HepG2 (cell line): ENCODE data around the gene AGT. TPM values are rescaled to one million over a fixed set of nuclear protein-coding genes. Genes with fewer than 3 reads are reported as not detected.
A peak's percentile ranks its signal among the peaks of the same experiment; 100 is the strongest.

Experiments used
- ATAC-seq: fragments of 200-7000 bp; cut with Tn5 transposase; 3 replicates; pipeline ENCODE4 v1.9.1; 2020; ENCODE audit warnings: mild to moderate bottlenecking, moderate library complexity
- BruUV-seq: library from RNA; stranded (reverse); fragments of 400-500 nt; replicated peaks from 2 replicates; lab custom pipeline; 2021; lab: Mats Ljungman, UMichigan
- CTCF ChIA-PET: fragments of 300-600 bp; formaldehyde crosslinking; extraction: SDS; loops from one replicate; lab custom pipeline; 2021; ENCODE audit warnings: low total read pairs, inconsistent platforms, low intra/inter-chr PET ratio; lab: Yijun Ruan, JAX
- POLR2A ChIA-PET: fragments of 350-600 bp; sonication (Branson Sonifier 250); formaldehyde crosslinking; loops from one replicate; lab custom pipeline; 2020; ENCODE audit warnings: antibody characterized with exemption, inconsistent platforms; lab: Yijun Ruan, JAX
- DNase-seq: peaks from one replicate; pipeline ENCODE4 v3.0.0-alpha.2; 2015; ENCODE audit warnings: low spot score
- FAIRE-seq: peaks from 3 replicates; lab custom pipeline; 2011; peaks lifted over from hg19 to GRCh38; lab: Jason Lieb, UNC
- H2AFZ ChIP-seq: one replicate; pipeline ENCODE4 v1.6.1; 2011; ENCODE audit warnings: low read length, inconsistent platforms
- H3K27ac ChIP-seq: fragments of 300-600 bp; 3 replicates; pipeline ENCODE4 v1.8.0; 2011; ENCODE audit warnings: mixed run types, mild to moderate bottlenecking, mixed read lengths, low read length, inconsistent platforms; ENCODE audit not compliant: insufficient read depth; ENCODE audit errors: extremely low read length
- H3K27me3 ChIP-seq, 2 experiments: fragments of 200-600 bp in 1 of 2; 2 replicates in 1 of 2; 3 replicates in 1 of 2; pipeline versions ENCODE4 v1.6.0 to v1.8.0; 2011; ENCODE audit warnings: low read length in 2 of 2, mild to moderate bottlenecking in 2 of 2, moderate library complexity in 2 of 2, inconsistent platforms in 1 of 2; ENCODE audit not compliant: insufficient read depth in 2 of 2, control insufficient read depth in 1 of 2
- H3K36me3 ChIP-seq, 2 experiments: fragments of 200-600 bp in 1 of 2; replicated peaks in 1 of 2; 2 replicates in 1 of 2; 3 replicates in 1 of 2; pipeline versions ENCODE4 v1.5.1 to v1.8.0; 2011; ENCODE audit warnings: low read length in 2 of 2, inconsistent platforms in 1 of 2; ENCODE audit not compliant: insufficient read depth in 2 of 2, control insufficient read depth in 1 of 2
- H3K4me1 ChIP-seq: 2 replicates; pipeline ENCODE4 v1.5.1; 2012; ENCODE audit warnings: low read length, inconsistent platforms; ENCODE audit not compliant: insufficient read depth
- H3K4me2 ChIP-seq: 2 replicates; pipeline ENCODE4 v1.6.0; 2011; ENCODE audit warnings: low read depth, low read length, inconsistent platforms
- H3K4me3 ChIP-seq, 3 experiments: fragments of 200-600 bp in 1 of 3; sonication (generic), shearing (Covaris generic) in 1 of 3; replicated peaks in 1 of 3; 2 replicates each; pipeline ENCODE4 v1.5.1; 2011 to 2016; ENCODE audit warnings: low read length in 3 of 3, inconsistent platforms in 2 of 3, low read depth in 2 of 3, mild to moderate bottlenecking in 2 of 3, control low read depth in 1 of 3, mixed read lengths in 1 of 3; ENCODE audit not compliant: insufficient read depth in 1 of 3
- H3K79me2 ChIP-seq: one replicate; pipeline ENCODE4 v1.6.1; 2011; ENCODE audit warnings: low read length, inconsistent platforms; ENCODE audit not compliant: insufficient read depth
- H3K9ac ChIP-seq: 2 replicates; pipeline ENCODE4 v1.6.0; 2011; ENCODE audit warnings: mild to moderate bottlenecking, low read depth, low read length, inconsistent platforms; ENCODE audit not compliant: insufficient read depth
- H3K9me3 ChIP-seq: 2 replicates; pipeline ENCODE4 v1.5.1; 2012; ENCODE audit warnings: mild to moderate bottlenecking, low read length
- H4K20me1 ChIP-seq: 2 replicates; pipeline ENCODE4 v1.6.0; 2011; ENCODE audit warnings: inconsistent platforms, mild to moderate bottlenecking, low read length, moderate library complexity; ENCODE audit not compliant: insufficient read depth
- GRHL1 ChIP-seq: sonication (generic); formaldehyde crosslinking; conservative IDR thresholded peaks from 2 replicates; pipeline ENCODE4 v1.8.0; 2022; ENCODE audit warnings: missing genetic modification reagents
- HNF1B ChIP-seq: sonication (generic); formaldehyde crosslinking; IDR thresholded peaks from 2 replicates; pipeline ENCODE4 v1.5.1; 2020; ENCODE audit warnings: mild to moderate bottlenecking, moderate library complexity, missing genetic modification reagents
- NRL ChIP-seq: sonication (generic); formaldehyde crosslinking; IDR thresholded peaks from 2 replicates; pipeline ENCODE4 v1.5.0; 2020; ENCODE audit warnings: missing genetic modification reagents, mild to moderate bottlenecking, moderate library complexity, borderline replicate concordance
- PHF20 ChIP-seq: sonication (generic); formaldehyde crosslinking; IDR thresholded peaks from 2 replicates; pipeline ENCODE4 v1.5.0; 2020; ENCODE audit warnings: mild to moderate bottlenecking, missing genetic modification reagents
- ZKSCAN8 ChIP-seq: IDR thresholded peaks from 2 replicates; pipeline ENCODE4 v1.6.1; 2016; ENCODE audit warnings: borderline replicate concordance, missing genetic modification reagents, missing compliant biosample characterization
- WGBS: methylation state at CpG from one replicate; pipeline ENCODE4 v1.1.6; 2017; ENCODE audit warnings: low lambda C conversion rate; 5-methylcytosine and 5-hydroxymethylcytosine counted together
- in situ Hi-C: cut with HindIII; loops from 2 replicates; pipeline ENCODE4 v1.10.0; 2017; ENCODE audit warnings: low pct_unique_long_range_greater_than_20kb; ENCODE audit not compliant: extremely low pct_ligation_motif_present
- intact Hi-C: fragments of 100-400 bp; cut with micrococcal nuclease; formaldehyde crosslinking; loops from one replicate; pipeline ENCODE4 v1.10.0; 2022; ENCODE audit not compliant: unreplicated experiment
- polyA plus RNA-seq, 8 experiments: library from polyadenylated mRNA; depleted of rRNA in 3 of 8; stranded (reverse) in 7 of 8; unstranded in 1 of 8; fragments of >200 nt; fragmentation: Illumina TruSeq in 4 of 8; extraction: Trizol in 4 of 8; gene quantifications; 2 replicates each; pipeline versions ENCODE4 v1.2.1 to v1.2.3, GENCODE V29; 2011 to 2016; ENCODE audit warnings: low read depth in 4 of 8, missing spikeins in 1 of 8, mixed read lengths in 1 of 8; ENCODE audit not compliant: insufficient read depth in 1 of 8
- total RNA-seq, 5 experiments: library from RNA; depleted of rRNA; stranded (reverse); fragments of >200 nt; fragmentation: Illumina TruSeq; extraction: Trizol; gene quantifications; 2 replicates each; pipeline ENCODE4 v1.2.3, GENCODE V29; 2016; ENCODE audit warnings: low read depth in 1 of 5

Gene AGT
- total and polyA plus RNA-seq, 2 of the 13 experiments (the other 11 are each of a cell fraction or from before 2014, with no cell fraction given) = 892 to 2,071 TPM

DNA sequence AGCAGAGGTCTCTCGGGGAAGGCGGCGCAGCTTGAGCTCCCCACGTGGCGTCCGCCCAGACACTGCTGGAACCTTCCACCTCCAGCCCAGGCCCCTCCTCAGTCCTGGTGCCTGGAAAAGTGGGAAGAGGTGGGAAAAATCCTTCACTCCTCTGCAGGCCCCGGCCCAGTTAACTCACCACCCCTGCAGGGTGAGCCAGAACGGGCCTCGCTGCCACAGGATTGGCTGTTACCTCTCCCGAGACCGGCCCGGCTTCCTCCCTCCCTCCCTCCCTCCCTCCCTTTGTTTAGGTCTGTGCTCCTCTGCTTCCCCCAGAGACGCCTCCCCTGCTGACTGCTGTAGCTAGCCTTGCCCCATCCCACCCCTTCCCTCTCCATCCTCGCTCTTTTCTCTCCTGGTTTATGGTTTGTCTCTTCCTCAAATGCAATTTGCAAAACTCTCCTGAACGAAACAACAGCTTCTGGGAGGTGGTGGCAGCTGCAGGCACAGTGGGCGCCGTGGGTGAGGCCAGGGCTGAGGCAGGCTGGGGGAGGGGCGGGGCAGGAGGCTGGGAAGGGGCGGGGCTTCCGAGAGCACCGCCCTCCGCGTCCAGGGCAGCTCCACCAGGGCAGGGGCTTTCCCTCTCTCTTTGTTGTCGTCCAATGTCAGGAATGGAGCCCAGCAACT, 39.8 kb upstream of the AGT start (continued):
- TF ChIP-seq HNF1B (CRISPR knock-in tag) = no peak
- TF ChIP-seq NRL (CRISPR knock-in tag) = 0 out of 2 replicates have a peak, but pooled peaks have one; percentile 16
- TF ChIP-seq PHF20 (CRISPR knock-in tag) = no peak
- TF ChIP-seq ZKSCAN8 (CRISPR knock-in tag) = no peak

DNA sequence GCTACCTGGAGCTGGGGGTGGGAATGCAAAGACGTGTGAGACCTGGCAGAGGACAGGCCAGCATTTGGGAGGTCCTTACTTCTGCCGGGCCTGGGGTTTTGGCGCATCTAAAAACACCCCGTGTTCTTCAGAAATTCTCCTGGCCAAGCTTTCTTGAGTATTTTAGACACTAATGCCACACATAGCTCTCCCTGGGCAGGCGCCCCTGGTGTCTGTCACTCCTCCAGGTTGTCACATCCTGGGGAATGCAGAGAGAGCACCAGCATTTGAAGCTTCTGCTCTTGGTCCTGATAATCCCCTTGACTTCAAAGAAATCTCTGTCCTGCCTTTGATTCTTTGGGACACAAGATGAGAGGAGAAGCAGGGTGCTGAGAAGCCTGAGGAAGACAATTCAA, 39.3 kb upstream of the AGT start:
- Histone ChIP-seq H3K4me3 (peak overlapping the region; percentile 35 to 68 (median 57); a peak in 5 of 6 replicates), H3K4me1 (peaks cover 88% of the 10 kb centered on the region), H2AFZ (no peak overlapping the region), H4K20me1 (no peaks in the 10 kb centered on the region), H3K9ac (peak overlapping the region; percentile 44; the same call in 1 of the 2 replicates), H3K27me3 (no peaks in the 10 kb centered on the region), H3K79me2 (no peaks in the 10 kb centered on the region), H3K4me2 (peak overlapping the region; percentile 87), H3K27ac (peak overlapping the region; percentile 40), H3K36me3 (no peaks in the 10 kb centered on the region), H3K9me3 (no peaks in the 10 kb centered on the region)
- FAIRE-seq (no peak), ATAC-seq (peak; percentile 32), DNase-seq (no peak)
- WGBS = 46% methylated on average over 5 of the region's 5 CpGs
- POLR2A ChIA-PET = interaction anchor here (1.0 to 3.9 kb wide), 10 partner anchors 9 to 51 kb away, joined by 3 to 46 read pairs (median 5); partner anchors contain the start of gene AGT
- intact Hi-C loops = loop anchor here (5.0 kb wide), 1 partner anchor 41 kb away; the partner anchor contains the start of gene AGT
- no peak for TF ChIP-seq GRHL1 (CRISPR knock-in tag)
- BruUV-seq = no TSS peak
- in situ Hi-C loops = no loop called here
- CTCF ChIA-PET = no interaction called here
